HCT116 (cell line): ENCODE data around the gene TNF.

Experiments used
- EZH2phosphoT487 ChIP-seq: fragments of 200-600 bp; IDR thresholded peaks from 2 replicates; pipeline ENCODE4 v1.6.1; 2018; ENCODE audit warnings: antibody characterized with exemption, borderline replicate concordance
- POLR2A ChIP-seq: IDR thresholded peaks from 2 replicates; pipeline ENCODE4 v1.7.0; 2011; ENCODE audit warnings: borderline replicate concordance; ENCODE audit not compliant: insufficient read depth, insufficient read length; ENCODE audit errors: extremely low read depth
- ZFX ChIP-seq: fragments of 450-650 bp; IDR thresholded peaks from 2 replicates; pipeline ENCODE4 v1.6.1; 2017
- TF ChIP-seq, protein P1 (sequence below): IDR thresholded peaks from 2 replicates; pipeline ENCODE4 v1.6.1; 2011; ENCODE audit warnings: mild to moderate bottlenecking, low read length, moderate library complexity; ENCODE audit not compliant: insufficient replicate concordance; ENCODE audit errors: extremely low read depth
- TF ChIP-seq, protein P2 (sequence below), 3 experiments: fragments of 200-600 bp in 1 of 3; sonication (generic) in 1 of 3; IDR thresholded peaks in 2 of 3; conservative IDR thresholded peaks in 1 of 3; 2 replicates each; pipeline ENCODE4 v1.5.1; 2012 to 2017; ENCODE audit warnings: low read depth in 2 of 3, low read length in 2 of 3, antibody characterized with exemption in 1 of 3, borderline replicate concordance in 1 of 3, control low read depth in 1 of 3, mild to moderate bottlenecking in 1 of 3, mixed read lengths in 1 of 3, mixed run types in 1 of 3, moderate library complexity in 1 of 3; ENCODE audit not compliant: insufficient read depth in 1 of 3

DNA sequence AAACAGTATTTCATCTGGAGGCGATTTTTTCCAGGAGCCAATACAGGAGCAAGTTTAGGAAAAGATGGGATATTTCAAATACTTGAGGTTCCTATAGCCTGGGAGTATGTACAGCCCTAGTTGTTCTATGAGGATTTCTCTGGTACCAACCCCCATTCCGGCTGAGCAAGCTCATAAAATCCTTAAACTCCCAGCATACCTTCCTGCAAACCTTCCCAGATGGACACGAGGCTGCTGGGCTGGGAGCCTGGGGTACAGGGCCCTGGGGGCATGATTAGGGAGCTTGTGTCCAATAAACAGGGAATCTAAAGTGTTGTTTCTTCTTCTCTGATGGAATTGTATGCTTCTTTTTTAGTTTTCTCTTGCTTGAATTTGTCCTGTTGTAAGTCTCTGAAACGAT is 46.6 kb downstream of the TNF start:
- TF ChIP-seq, protein P1, sequence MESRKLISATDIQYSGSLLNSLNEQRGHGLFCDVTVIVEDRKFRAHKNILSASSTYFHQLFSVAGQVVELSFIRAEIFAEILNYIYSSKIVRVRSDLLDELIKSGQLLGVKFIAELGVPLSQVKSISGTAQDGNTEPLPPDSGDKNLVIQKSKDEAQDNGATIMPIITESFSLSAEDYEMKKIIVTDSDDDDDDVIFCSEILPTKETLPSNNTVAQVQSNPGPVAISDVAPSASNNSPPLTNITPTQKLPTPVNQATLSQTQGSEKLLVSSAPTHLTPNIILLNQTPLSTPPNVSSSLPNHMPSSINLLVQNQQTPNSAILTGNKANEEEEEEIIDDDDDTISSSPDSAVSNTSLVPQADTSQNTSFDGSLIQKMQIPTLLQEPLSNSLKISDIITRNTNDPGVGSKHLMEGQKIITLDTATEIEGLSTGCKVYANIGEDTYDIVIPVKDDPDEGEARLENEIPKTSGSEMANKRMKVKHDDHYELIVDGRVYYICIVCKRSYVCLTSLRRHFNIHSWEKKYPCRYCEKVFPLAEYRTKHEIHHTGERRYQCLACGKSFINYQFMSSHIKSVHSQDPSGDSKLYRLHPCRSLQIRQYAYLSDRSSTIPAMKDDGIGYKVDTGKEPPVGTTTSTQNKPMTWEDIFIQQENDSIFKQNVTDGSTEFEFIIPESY = no peak
- TF ChIP-seq, protein P2, sequence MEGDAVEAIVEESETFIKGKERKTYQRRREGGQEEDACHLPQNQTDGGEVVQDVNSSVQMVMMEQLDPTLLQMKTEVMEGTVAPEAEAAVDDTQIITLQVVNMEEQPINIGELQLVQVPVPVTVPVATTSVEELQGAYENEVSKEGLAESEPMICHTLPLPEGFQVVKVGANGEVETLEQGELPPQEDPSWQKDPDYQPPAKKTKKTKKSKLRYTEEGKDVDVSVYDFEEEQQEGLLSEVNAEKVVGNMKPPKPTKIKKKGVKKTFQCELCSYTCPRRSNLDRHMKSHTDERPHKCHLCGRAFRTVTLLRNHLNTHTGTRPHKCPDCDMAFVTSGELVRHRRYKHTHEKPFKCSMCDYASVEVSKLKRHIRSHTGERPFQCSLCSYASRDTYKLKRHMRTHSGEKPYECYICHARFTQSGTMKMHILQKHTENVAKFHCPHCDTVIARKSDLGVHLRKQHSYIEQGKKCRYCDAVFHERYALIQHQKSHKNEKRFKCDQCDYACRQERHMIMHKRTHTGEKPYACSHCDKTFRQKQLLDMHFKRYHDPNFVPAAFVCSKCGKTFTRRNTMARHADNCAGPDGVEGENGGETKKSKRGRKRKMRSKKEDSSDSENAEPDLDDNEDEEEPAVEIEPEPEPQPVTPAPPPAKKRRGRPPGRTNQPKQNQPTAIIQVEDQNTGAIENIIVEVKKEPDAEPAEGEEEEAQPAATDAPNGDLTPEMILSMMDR (IDR thresholded peaks at IDR 0.05 in 2 of 3, conservative IDR thresholded peaks at IDR 0.05 in 1 of 3; ENCODE audit: borderline replicate concordance in 1 of 3, insufficient read depth in 1 of 3, low read depth in 2 of 3, low read length in 2 of 3) = no peak
- no peak for TF ChIP-seq POLR2A
- TF ChIP-seq EZH2phosphoT487 = no peak
- no peak for TF ChIP-seq ZFX
